SK-N-SH treated with all-trans-retinoic acid at 6 μM for 48 hours (cell line): ENCODE results near the gene ZBTB3.

ENCODE experiments used
- ATAC-seq: fragments of 200-7000 bp; cut with Tn5 transposase; 3 replicates; pipeline ENCODE4 v1.9.1; 2020; ENCODE audit warnings: mild to moderate bottlenecking, moderate library complexity
- ARNTL ChIP-seq: fragments of 450-650 bp; formaldehyde crosslinking; IDR thresholded peaks from 2 replicates; pipeline ENCODE4 v1.5.0; 2020; ENCODE audit warnings: low read depth, mild to moderate bottlenecking, moderate library complexity, borderline replicate concordance
- BACH2 ChIP-seq: fragments of 250-450 bp; sonication (Bioruptor Pico); IDR thresholded peaks from 2 replicates; pipeline ENCODE4 v1.9.0; 2021; ENCODE audit warnings: mild to moderate bottlenecking, borderline replicate concordance
- CREB5 ChIP-seq: fragments of 250-450 bp; sonication (Bioruptor Pico); IDR thresholded peaks from 2 replicates; pipeline ENCODE4 v1.5.1; 2020; ENCODE audit warnings: low read depth, mild to moderate bottlenecking, moderate library complexity
- CSDC2 ChIP-seq: fragments of 250-450 bp; sonication (Bioruptor Pico); IDR thresholded peaks from 2 replicates; pipeline ENCODE4 v1.5.0; 2020; ENCODE audit warnings: mild to moderate bottlenecking, moderate library complexity
- CSRNP3 ChIP-seq: fragments of 250-450 bp; sonication (Bioruptor Pico); IDR thresholded peaks from 2 replicates; pipeline ENCODE4 v1.5.1; 2021; ENCODE audit warnings: mild to moderate bottlenecking, moderate library complexity
- ESRRG ChIP-seq: fragments of 250-450 bp; sonication (Bioruptor Pico); IDR thresholded peaks from 2 replicates; pipeline ENCODE4 v1.6.1; 2021; ENCODE audit warnings: mild to moderate bottlenecking
- GLIS3 ChIP-seq: fragments of 250-450 bp; sonication (Bioruptor Pico); IDR thresholded peaks from 2 replicates; pipeline ENCODE4 v1.5.0; 2020; ENCODE audit warnings: mild to moderate bottlenecking, moderate library complexity
- PATZ1 ChIP-seq: fragments of 250-450 bp; sonication (Bioruptor Pico); IDR thresholded peaks from 2 replicates; pipeline ENCODE4 v1.8.0; 2020; ENCODE audit warnings: mild to moderate bottlenecking, moderate library complexity, borderline replicate concordance
- POU6F1 ChIP-seq: fragments of 250-450 bp; sonication (Bioruptor Pico); IDR thresholded peaks from 2 replicates; pipeline ENCODE4 v1.8.0; 2021; ENCODE audit warnings: low read depth, mild to moderate bottlenecking, moderate library complexity, borderline replicate concordance
- PPARA ChIP-seq: fragments of 250-450 bp; sonication (Bioruptor Pico); IDR thresholded peaks from 2 replicates; pipeline ENCODE4 v1.5.0; 2020; ENCODE audit warnings: mild to moderate bottlenecking, borderline replicate concordance
- RARB ChIP-seq: fragments of 250-450 bp; sonication (Bioruptor Pico); IDR thresholded peaks from 2 replicates; pipeline ENCODE4 v1.8.0; 2021; ENCODE audit warnings: mild to moderate bottlenecking, moderate library complexity
- TCF4 ChIP-seq: fragments of 250-450 bp; sonication (Bioruptor Pico); IDR thresholded peaks from 2 replicates; pipeline ENCODE4 v1.8.0; 2021; ENCODE audit warnings: mild to moderate bottlenecking, moderate library complexity, borderline replicate concordance
- TOX ChIP-seq: fragments of 250-450 bp; sonication (Bioruptor Pico); IDR thresholded peaks from 2 replicates; pipeline ENCODE4 v1.8.0; 2021; ENCODE audit warnings: mild to moderate bottlenecking, moderate library complexity, borderline replicate concordance
- TSHZ2 ChIP-seq: fragments of 250-450 bp; sonication (Bioruptor Pico); IDR thresholded peaks from 2 replicates; pipeline ENCODE4 v1.5.0; 2020; ENCODE audit warnings: mild to moderate bottlenecking, moderate library complexity
- ZC3H10 ChIP-seq: fragments of 250-450 bp; sonication (Bioruptor Pico); IDR thresholded peaks from 2 replicates; pipeline ENCODE4 v1.5.1; 2021; ENCODE audit warnings: mild to moderate bottlenecking, moderate library complexity
- ZFP3 ChIP-seq: fragments of 250-450 bp; sonication (Bioruptor Pico); IDR thresholded peaks from 2 replicates; pipeline ENCODE4 v1.5.0; 2020; ENCODE audit warnings: mild to moderate bottlenecking, moderate library complexity
- ZFP30 ChIP-seq: fragments of 450-650 bp; formaldehyde crosslinking; IDR thresholded peaks from 2 replicates; pipeline ENCODE4 v1.5.0; 2022; ENCODE audit warnings: mild to moderate bottlenecking, moderate library complexity
- ZNF565 ChIP-seq: fragments of 450-650 bp; formaldehyde crosslinking; conservative IDR thresholded peaks from 2 replicates; pipeline ENCODE4 v1.5.0; 2020; ENCODE audit warnings: low read depth, mild to moderate bottlenecking, moderate library complexity
- ZNF70 ChIP-seq: fragments of 450-650 bp; formaldehyde crosslinking; IDR thresholded peaks from 2 replicates; pipeline ENCODE4 v1.5.0; 2020; ENCODE audit warnings: mild to moderate bottlenecking, moderate library complexity
- ZNF8 ChIP-seq: fragments of 450-650 bp; formaldehyde crosslinking; IDR thresholded peaks from 2 replicates; pipeline ENCODE4 v1.5.0; 2020; ENCODE audit warnings: mild to moderate bottlenecking, moderate library complexity

The ZBTB3 gene

GRCh38 chr11:62757846-62758788 is 4.2 kb upstream of the ZBTB3 start (continued):
- TF ChIP-seq ZNF8 (CRISPR knock-in tag) (no peak), TSHZ2 (CRISPR knock-in tag) (no peak)

GRCh38 chr11:62755086-62755615 is 1.2 kb upstream of the ZBTB3 start:
- ATAC-seq = no peak
- TF ChIP-seq PATZ1 (CRISPR knock-in tag) = no peak
- no peak for TF ChIP-seq ZFP30 (CRISPR knock-in tag)
- TF ChIP-seq GLIS3 (CRISPR knock-in tag) = no peak
- TF ChIP-seq PPARA (CRISPR knock-in tag) = no peak
- no peak for TF ChIP-seq CSRNP3 (CRISPR knock-in tag)
- TF ChIP-seq ZC3H10 (CRISPR knock-in tag) = no peak
- TF ChIP-seq ZNF565 (CRISPR knock-in tag) = no peak

- ATAC-seq = peak; percentile 2; the same call in 2 of the 3 replicates
- TF ChIP-seq CSDC2 (CRISPR knock-in tag) (no peak), GLIS3 (CRISPR knock-in tag) (no peak), ZNF8 (CRISPR knock-in tag) (no peak), PATZ1 (CRISPR knock-in tag) (no peak), TOX (no peak), RARB (CRISPR knock-in tag) (no peak), ZFP3 (no peak), ESRRG (CRISPR knock-in tag) (no peak), TCF4 (no peak), POU6F1 (CRISPR knock-in tag) (no peak), ZFP30 (CRISPR knock-in tag) (no peak), ZC3H10 (CRISPR knock-in tag) (no peak), ZNF70 (CRISPR knock-in tag) (no peak), CREB5 (CRISPR knock-in tag) (no peak), ARNTL (CRISPR knock-in tag) (no peak), BACH2 (CRISPR knock-in tag) (no peak), CSRNP3 (CRISPR knock-in tag) (no peak)
These were observed 795 bp downstream of the ZBTB3 start for GRCh38 chr11:62752994-62753735.
